GM18909 (cell line): Measurements from ENCODE around the gene ANKRD18A.
A peak's percentile ranks its signal among the peaks of the same experiment; 100 is the strongest.

Experiments used
- ATAC-seq: cut with Tn5 transposase; IDR thresholded peaks from one replicate; pipeline ENCODE4 v1.9.1; 2021; ENCODE audit warnings: mild to moderate bottlenecking; ENCODE audit not compliant: unreplicated experiment, poor library complexity

ANKRD18A gene

GRCh38 chr9:38620483-38621433 lies at the start of gene ANKRD18A:
ANKRD18A (minus strand) TSS chr9:38620596; CDS start chr9:38620285, 311 bp downstream.
- ATAC-seq = peak; percentile 82

DNA sequence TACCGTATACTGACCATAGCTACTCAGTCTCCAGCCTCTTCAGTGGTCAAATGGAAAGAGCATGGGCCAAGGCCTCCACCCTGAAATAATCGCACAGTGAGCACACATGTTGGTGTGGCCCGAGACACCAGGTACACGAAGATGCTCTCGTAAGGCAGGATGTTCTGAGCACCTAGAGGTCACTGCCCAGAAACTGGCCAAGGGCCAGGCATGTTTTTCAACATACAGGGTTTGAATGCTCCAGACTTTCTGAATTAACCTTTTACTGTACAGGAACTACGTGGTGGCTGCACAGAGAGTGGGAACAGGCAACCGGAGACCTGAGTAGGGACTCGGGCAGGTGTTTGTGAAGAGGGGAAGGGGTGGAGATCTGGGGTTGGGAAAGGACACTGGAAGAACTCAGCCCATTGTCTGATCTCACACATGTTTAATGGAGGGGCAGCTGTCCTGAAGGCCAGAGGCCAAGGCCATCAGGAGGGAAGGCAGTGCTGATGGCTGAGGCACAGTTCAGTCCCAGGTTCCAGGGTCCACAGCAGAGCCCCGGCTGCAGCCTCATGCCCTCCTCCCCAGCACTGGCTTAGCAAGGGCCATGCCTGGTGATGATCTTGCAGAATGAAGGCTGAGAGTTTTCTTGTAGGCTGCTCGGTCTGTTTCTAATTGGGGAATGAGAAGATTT lies 48.5 kb upstream of the ANKRD18A start:
- no peak for ATAC-seq

DNA sequence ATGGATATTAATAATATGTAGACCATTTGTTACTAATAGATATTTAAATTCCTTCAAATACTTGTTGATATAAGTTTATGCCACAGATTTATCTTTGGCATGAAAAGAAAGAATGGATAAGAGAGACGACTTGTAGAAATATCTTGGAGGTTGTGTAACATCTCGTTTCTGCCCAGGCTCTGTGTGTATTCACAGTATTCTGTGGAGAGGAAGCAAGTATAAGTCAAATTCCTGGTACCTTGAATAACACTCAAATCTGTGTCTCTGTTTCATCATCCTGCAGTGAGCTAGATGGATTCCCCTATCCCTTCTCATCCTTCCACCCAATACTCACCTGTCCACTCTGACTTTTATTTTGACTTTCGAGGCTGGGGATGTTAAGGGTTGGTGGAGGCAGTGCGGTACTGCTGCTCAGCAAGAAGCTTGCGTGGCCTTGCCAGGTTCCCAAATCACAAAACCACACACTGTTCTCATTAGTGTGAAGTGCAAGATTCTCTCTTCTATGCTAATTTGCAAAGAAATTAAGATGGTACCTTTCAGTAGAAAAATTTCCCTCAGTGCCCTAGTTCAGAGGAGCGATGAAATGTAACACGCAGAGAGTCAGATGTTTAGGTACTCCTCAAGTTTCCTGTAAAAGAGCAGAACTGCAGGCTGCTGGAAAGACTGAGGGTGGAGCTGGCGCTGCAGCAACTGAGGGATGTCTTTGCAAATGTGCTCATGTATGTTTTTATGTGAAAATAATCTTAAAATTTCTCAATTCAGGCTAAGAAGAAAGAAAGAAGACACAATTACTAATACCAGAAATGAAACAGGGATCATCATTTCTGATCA lies 42.6 kb upstream of the ANKRD18A start:
- no peak for ATAC-seq

- ATAC-seq = no peak
Measured at GRCh38 chr9:38659538-38659937, 39.1 kb upstream of the ANKRD18A start.

DNA sequence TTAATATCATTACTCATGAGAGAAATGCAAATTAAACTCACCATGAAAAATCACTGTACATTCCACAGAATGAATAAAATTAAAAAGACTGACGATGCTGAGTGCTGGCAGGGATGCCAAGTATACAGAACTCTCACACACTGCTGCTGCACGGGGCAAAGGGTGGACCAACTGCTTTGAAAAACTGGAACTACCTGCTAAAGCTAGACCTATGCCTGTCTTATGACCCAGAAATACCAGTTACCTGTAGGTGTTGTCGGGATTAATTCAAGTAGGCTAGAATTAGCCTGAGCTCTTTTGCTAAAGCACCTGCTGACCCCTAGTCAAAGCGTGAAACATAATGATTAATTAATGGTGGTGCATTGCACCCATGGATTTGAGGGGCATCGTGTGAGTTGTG lies 36.5 kb upstream of the ANKRD18A start:
- ATAC-seq = no peak

DNA sequence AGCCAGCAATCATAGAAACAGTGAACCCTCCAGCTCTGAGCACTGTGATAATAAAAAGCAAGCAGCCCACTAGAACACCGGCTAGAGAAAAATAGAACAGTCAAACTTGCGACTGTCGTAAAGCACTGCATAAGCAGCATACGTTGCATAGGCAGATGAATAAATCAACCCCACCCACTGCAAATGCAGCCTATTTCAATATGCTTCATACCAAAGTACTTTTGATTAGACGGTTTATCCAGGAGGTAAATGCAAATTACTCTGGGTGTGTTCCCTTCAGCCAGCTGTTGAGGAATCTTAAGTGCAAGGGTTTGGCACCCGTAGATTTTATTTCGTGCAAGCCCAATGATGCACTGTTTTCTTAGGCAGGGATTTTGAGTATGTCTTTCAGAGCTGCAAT lies 32.1 kb upstream of the ANKRD18A start:
- no peak for ATAC-seq

DNA sequence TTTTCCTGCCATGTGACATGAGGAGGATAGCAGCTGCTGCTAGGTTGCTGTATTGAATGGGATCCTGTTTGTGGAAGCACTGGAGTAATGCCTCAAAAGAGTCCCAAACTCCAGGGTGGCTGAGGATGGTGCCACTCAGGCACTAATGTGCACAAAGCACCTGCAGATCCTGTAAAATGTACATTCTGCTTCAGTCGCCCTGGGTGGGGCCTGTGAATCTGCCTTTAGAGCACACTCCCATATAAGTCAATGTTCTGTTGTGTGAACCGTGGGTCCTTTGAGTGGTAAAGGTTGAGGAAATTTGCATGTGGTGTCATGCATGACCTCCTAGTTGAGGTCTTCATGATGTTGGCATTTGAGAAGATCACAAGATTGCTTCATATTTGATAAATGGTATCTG lies 31.6 kb upstream of the ANKRD18A start:
- no peak for ATAC-seq

- ATAC-seq = no peak
Measured at GRCh38 chr9:38651400-38652042, 31.1 kb upstream of the ANKRD18A start.

GRCh38 chr9:38650564-38650963 lies 30.2 kb upstream of the ANKRD18A start:
- no peak for ATAC-seq

GRCh38 chr9:38649731-38650363 lies 29.5 kb upstream of the ANKRD18A start:
- no peak for ATAC-seq

GRCh38 chr9:38644601-38645000 lies 24.2 kb upstream of the ANKRD18A start:
- ATAC-seq = no peak

GRCh38 chr9:38643815-38644173 lies 23.4 kb upstream of the ANKRD18A start:
- no peak for ATAC-seq

DNA sequence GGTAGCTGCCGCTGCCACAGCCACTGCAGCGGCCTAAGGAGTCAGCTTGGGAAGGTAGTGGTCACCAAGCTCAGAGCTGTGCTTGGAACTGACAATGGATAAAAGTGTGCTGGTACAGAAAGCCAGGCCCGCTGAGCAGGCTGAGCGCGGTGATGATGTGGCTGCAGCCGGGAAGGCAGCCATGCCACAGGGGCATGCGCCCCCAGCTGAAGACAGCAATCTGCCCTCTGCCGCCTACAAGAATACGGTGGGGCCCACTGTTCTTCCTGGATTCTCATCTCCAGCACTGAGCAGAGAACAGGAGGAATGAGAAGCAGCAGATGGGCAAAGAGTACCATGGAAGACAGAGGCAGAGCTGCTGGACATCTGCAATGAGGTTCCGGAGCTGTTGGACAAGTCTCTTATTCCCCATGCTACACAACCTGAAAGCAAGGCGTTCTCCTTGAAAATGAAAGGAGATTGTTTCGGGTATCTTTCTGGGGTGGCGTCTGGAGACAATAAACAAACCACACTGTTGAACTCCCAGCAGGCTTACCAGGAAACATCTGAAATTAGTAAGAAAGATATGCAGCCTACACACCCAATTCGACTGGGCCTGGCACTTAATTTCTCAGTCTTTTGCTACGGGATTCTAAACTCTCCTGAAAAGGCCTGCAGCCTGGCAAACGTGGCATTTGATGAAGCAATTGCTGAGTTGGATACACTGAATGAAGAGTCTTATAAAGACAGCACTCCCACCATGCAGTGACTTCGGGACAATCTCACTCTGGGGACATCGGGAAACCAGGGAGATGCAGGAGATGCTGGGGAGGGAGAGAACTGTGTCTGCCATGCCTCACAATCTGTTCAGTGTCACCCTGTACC lies 22.8 kb upstream of the ANKRD18A start:
- no peak for ATAC-seq

DNA sequence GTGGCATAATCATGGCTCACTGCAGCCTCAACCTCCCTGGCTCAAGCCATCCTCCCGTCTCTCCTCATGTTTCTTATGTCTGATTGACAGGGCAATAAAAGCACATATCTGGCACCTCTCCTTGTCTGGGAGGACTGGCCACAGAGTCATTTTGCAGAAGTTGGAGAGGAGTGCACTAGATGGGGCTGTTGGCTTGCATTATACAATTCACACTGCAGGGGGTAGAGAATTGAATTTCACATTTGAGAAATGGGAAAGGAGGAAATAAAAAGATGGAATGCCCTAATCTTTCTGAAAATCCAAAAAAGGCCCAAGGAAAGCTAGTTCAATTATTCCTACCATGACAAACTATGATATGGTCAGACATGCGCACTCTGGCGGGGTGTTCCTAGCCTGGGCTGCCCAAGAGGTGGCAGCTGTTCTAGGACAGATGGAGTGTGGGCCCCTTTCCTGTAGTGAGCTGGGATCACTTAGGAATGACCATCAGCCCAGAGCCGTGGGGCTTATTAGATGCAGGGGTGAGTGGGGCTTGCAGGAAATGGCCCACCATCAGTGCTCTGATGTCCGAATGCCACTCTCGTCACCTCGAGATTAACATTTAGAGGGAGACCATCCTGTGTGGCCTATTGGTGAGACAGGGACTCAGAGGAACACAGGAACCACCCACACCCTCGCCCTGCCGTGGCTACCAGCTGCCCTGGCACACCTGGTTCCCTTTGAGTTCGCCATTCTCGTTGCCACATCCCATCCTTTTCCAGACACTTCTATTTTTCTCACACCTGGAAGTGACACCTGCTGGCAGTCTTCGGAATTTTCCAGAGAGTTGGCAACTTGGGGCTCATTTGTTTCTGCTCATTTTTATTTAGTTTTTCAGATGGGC lies 21.8 kb upstream of the ANKRD18A start:
- no peak for ATAC-seq

DNA sequence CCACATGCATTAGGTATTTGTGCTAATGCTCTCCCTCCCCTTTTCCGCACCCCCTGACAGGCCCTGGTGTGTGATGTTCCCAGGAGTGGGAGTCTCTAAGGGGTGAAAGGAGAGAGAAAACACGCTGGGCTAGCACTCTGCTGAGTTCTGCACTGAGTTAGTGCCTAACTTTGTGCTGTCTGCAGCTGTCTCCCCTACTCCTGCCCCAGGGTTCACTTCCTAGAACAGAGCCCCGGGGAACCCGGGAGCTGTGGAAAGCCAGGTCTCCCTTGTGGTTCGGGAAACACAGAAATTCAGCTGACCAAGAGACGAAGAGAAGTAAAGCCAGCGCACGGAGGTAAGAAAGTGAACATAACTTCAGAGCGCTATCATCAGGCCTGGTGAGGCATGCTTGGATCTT lies 20.7 kb upstream of the ANKRD18A start:
- ATAC-seq = no peak

DNA sequence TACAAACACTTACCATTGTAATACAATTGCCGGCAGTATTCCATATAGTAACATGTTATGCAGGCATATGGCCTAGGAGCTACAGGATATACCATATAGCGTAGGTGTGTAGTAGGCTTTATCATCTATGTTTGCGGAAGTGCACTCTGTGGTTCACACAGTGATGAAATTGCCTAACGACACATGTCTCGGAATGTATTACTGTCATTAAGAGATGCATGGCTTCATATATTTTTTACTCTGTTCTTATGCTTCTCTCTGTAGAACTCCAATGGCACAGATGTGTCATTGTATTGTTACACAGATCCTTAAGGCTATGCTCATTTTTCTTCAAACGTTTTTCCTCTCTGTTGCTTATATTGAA lies 19.2 kb upstream of the ANKRD18A start:
- ATAC-seq = no peak

- ATAC-seq = no peak
Measured at GRCh38 chr9:38638881-38639576, 18.6 kb upstream of the ANKRD18A start.
